ENCODE measurements around the gene ANKH. TPM values are rescaled to one million over a fixed set of nuclear protein-coding genes. Genes with fewer than 3 reads are reported as not detected.

ANKH gene
- total RNA-seq, 1 experiment from 2014 or later = 16.9 TPM

DNA sequence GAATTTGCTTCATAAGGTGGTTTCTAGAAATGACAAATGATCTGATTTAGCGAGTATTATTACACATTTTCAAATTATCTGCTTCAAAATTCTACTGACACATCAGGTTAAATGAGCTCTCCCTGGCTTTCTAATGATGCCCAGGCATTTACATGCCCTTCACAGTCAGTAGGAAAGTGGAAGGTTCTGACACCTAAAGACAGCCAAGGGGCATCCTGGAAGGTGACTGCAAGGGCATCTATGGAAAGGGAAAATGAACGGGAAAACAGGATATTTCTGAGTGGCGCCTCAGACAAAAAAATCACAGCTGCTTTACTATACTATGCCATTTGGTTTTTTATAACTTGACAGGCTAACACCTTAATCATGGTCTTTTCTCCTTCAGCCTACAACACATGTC, 31.0 kb downstream of the ANKH start:
- no peak for ATAC-seq
- Mint-ChIP-seq H3K4me1 (peaks cover 12% of the 10 kb centered on the region), H3K36me3 (peaks cover 3% of the 10 kb centered on the region; the same call in 1 of the 2 replicates), H3K27ac (0 out of 2 replicates have a peak overlapping the region, but pooled peaks have one; percentile 15), H3K4me3 (no peak overlapping the region), H3K9me3 (peaks cover 9% of the 10 kb centered on the region; the same call in 1 of the 2 replicates), H3K27me3 (ENCODE audit: low read depth) (no peaks in the 10 kb centered on the region)
- TF ChIP-seq TEAD1 (CRISPR knock-in tag; IDR thresholded peaks at IDR 0.05) (no peak), GRHL2 (CRISPR knock-in tag; IDR thresholded peaks at IDR 0.05; ENCODE audit: insufficient replicate concordance, severe bottlenecking) (no peak), SOX15 (CRISPR knock-in tag; IDR thresholded peaks at IDR 0.05) (no peak), JUN (CRISPR knock-in tag; IDR thresholded peaks at IDR 0.05) (no peak), MXD4 (CRISPR knock-in tag; IDR thresholded peaks at IDR 0.05; ENCODE audit: borderline replicate concordance) (no peak), ZNF263 (CRISPR knock-in tag; IDR thresholded peaks at IDR 0.05; ENCODE audit: low read depth) (no peak), HMGA2 (CRISPR knock-in tag; IDR thresholded peaks at IDR 0.05) (no peak), ZNF138 (CRISPR knock-in tag; conservative IDR thresholded peaks at IDR 0.05) (no peak), ZNF232 (CRISPR knock-in tag; IDR thresholded peaks at IDR 0.05) (no peak), NR2C2 (CRISPR knock-in tag; IDR thresholded peaks at IDR 0.05) (no peak)
- TF ChIP-seq, protein P1, sequence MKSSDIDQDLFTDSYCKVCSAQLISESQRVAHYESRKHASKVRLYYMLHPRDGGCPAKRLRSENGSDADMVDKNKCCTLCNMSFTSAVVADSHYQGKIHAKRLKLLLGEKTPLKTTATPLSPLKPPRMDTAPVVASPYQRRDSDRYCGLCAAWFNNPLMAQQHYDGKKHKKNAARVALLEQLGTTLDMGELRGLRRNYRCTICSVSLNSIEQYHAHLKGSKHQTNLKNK (CRISPR knock-in tag; IDR thresholded peaks at IDR 0.05) = no peak
- TF ChIP-seq, protein P2, sequence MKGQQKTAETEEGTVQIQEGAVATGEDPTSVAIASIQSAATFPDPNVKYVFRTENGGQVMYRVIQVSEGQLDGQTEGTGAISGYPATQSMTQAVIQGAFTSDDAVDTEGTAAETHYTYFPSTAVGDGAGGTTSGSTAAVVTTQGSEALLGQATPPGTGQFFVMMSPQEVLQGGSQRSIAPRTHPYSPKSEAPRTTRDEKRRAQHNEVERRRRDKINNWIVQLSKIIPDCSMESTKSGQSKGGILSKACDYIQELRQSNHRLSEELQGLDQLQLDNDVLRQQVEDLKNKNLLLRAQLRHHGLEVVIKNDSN (CRISPR knock-in tag; IDR thresholded peaks at IDR 0.05) = no peak
- TF ChIP-seq, protein P3, sequence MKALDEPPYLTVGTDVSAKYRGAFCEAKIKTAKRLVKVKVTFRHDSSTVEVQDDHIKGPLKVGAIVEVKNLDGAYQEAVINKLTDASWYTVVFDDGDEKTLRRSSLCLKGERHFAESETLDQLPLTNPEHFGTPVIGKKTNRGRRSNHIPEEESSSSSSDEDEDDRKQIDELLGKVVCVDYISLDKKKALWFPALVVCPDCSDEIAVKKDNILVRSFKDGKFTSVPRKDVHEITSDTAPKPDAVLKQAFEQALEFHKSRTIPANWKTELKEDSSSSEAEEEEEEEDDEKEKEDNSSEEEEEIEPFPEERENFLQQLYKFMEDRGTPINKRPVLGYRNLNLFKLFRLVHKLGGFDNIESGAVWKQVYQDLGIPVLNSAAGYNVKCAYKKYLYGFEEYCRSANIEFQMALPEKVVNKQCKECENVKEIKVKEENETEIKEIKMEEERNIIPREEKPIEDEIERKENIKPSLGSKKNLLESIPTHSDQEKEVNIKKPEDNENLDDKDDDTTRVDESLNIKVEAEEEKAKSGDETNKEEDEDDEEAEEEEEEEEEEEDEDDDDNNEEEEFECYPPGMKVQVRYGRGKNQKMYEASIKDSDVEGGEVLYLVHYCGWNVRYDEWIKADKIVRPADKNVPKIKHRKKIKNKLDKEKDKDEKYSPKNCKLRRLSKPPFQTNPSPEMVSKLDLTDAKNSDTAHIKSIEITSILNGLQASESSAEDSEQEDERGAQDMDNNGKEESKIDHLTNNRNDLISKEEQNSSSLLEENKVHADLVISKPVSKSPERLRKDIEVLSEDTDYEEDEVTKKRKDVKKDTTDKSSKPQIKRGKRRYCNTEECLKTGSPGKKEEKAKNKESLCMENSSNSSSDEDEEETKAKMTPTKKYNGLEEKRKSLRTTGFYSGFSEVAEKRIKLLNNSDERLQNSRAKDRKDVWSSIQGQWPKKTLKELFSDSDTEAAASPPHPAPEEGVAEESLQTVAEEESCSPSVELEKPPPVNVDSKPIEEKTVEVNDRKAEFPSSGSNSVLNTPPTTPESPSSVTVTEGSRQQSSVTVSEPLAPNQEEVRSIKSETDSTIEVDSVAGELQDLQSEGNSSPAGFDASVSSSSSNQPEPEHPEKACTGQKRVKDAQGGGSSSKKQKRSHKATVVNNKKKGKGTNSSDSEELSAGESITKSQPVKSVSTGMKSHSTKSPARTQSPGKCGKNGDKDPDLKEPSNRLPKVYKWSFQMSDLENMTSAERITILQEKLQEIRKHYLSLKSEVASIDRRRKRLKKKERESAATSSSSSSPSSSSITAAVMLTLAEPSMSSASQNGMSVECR (CRISPR knock-in tag; IDR thresholded peaks at IDR 0.05; ENCODE audit: borderline replicate concordance) = no peak
- TF ChIP-seq, protein P4, sequence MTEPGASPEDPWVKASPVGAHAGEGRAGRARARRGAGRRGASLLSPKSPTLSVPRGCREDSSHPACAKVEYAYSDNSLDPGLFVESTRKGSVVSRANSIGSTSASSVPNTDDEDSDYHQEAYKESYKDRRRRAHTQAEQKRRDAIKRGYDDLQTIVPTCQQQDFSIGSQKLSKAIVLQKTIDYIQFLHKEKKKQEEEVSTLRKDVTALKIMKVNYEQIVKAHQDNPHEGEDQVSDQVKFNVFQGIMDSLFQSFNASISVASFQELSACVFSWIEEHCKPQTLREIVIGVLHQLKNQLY (CRISPR knock-in tag; IDR thresholded peaks at IDR 0.05) = no peak
- TF ChIP-seq, protein P5, sequence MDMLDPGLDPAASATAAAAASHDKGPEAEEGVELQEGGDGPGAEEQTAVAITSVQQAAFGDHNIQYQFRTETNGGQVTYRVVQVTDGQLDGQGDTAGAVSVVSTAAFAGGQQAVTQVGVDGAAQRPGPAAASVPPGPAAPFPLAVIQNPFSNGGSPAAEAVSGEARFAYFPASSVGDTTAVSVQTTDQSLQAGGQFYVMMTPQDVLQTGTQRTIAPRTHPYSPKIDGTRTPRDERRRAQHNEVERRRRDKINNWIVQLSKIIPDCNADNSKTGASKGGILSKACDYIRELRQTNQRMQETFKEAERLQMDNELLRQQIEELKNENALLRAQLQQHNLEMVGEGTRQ (CRISPR knock-in tag; IDR thresholded peaks at IDR 0.05) = no peak
- TF ChIP-seq, protein P6, sequence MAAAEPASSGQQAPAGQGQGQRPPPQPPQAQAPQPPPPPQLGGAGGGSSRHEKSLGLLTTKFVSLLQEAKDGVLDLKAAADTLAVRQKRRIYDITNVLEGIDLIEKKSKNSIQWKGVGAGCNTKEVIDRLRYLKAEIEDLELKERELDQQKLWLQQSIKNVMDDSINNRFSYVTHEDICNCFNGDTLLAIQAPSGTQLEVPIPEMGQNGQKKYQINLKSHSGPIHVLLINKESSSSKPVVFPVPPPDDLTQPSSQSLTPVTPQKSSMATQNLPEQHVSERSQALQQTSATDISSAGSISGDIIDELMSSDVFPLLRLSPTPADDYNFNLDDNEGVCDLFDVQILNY (CRISPR knock-in tag; IDR thresholded peaks at IDR 0.05) = no peak
- TF ChIP-seq, protein P7, sequence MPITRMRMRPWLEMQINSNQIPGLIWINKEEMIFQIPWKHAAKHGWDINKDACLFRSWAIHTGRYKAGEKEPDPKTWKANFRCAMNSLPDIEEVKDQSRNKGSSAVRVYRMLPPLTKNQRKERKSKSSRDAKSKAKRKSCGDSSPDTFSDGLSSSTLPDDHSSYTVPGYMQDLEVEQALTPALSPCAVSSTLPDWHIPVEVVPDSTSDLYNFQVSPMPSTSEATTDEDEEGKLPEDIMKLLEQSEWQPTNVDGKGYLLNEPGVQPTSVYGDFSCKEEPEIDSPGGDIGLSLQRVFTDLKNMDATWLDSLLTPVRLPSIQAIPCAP (CRISPR knock-in tag; IDR thresholded peaks at IDR 0.05) = no peak
- ChIA-PET CTCF (no interaction called here), POLR2A (no interaction called here)
- no peak for DNase-seq (ENCODE audit: low spot score)
